CD4-positive, alpha-beta memory T cell (primary cell): ENCODE measurements around the gene MS4A6A. TPM values are rescaled to one million over a fixed set of nuclear protein-coding genes. Genes with fewer than 3 reads are reported as not detected.
"Not testable (repeated sequence)": the region's sequence is repeated elsewhere in the genome, so short reads cannot be mapped to it uniquely, and the experiment has no call there.

Experiments used
- CTCF ChIA-PET: fragments of 350-600 bp; sonication (Branson Sonifier 250); formaldehyde crosslinking; loops from one replicate; lab custom pipeline; 2021; ENCODE audit warnings: inconsistent platforms; ENCODE audit not compliant: partially characterized antibody; lab: Charles Lee
- POLR2A ChIA-PET: fragments of 350-600 bp; sonication (Branson Sonifier 250); formaldehyde crosslinking; loops from one replicate; lab custom pipeline; 2021; ENCODE audit not compliant: partially characterized antibody; lab: Charles Lee
- DNase-seq, 5 donors: peaks; one replicate each; pipeline versions ENCODE4 v3.0.0 to v3.0.0-alpha.2; 2020 to 2022; ENCODE audit warnings: mixed read lengths in 1 of 5
- H3K27ac ChIP-seq: one replicate; pipeline ENCODE4 v1.7.0; 2013; ENCODE audit warnings: low read depth, low read length
- H3K27me3 ChIP-seq: 2 replicates; pipeline ENCODE4 v1.7.0; 2013; ENCODE audit warnings: mild to moderate bottlenecking, low read length, moderate library complexity; ENCODE audit not compliant: insufficient read depth
- H3K36me3 ChIP-seq: 2 replicates; pipeline ENCODE4 v1.7.0; 2013; ENCODE audit warnings: mild to moderate bottlenecking, low read length, moderate library complexity; ENCODE audit not compliant: insufficient read depth
- H3K4me1 ChIP-seq: 2 replicates; pipeline ENCODE4 v1.7.0; 2013; ENCODE audit warnings: mild to moderate bottlenecking, low read length, moderate library complexity; ENCODE audit not compliant: insufficient read depth
- H3K4me3 ChIP-seq, 2 donors: one replicate each; pipeline ENCODE4 v1.7.0; 2013; ENCODE audit warnings: low read length in 2 of 2, mild to moderate bottlenecking in 1 of 2
- H3K9me3 ChIP-seq, 2 donors: one replicate each; pipeline ENCODE4 v1.7.0; 2013; ENCODE audit warnings: low read length in 2 of 2, control low read depth in 1 of 2; ENCODE audit not compliant: control insufficient read depth in 1 of 2
- H3K27ac Mint-ChIP-seq, 7 donors: one replicate each; pipeline ENCODE4 v1.8.0; 2020 to 2021; ENCODE audit warnings: mixed read lengths in 7 of 7, mild to moderate bottlenecking in 6 of 7, inconsistent platforms in 3 of 7, moderate library complexity in 3 of 7
- H3K27me3 Mint-ChIP-seq, 2 donors: one replicate each; pipeline ENCODE4 v1.8.0; 2020 to 2021; ENCODE audit warnings: mixed read lengths in 2 of 2
- H3K36me3 Mint-ChIP-seq, 2 donors: one replicate each; pipeline ENCODE4 v1.8.0; 2020 to 2021; ENCODE audit warnings: mixed read lengths in 2 of 2, inconsistent platforms in 1 of 2, mild to moderate bottlenecking in 1 of 2
- H3K4me1 Mint-ChIP-seq, 4 donors: one replicate each; pipeline ENCODE4 v1.8.0; 2020 to 2021; ENCODE audit warnings: mixed read lengths in 4 of 4, mild to moderate bottlenecking in 1 of 4
- H3K4me3 Mint-ChIP-seq, 8 donors: one replicate each; pipeline ENCODE4 v1.8.0; 2020 to 2021; ENCODE audit warnings: mixed read lengths in 8 of 8, mild to moderate bottlenecking in 7 of 8, moderate library complexity in 6 of 8, inconsistent platforms in 3 of 8
- H3K9me3 Mint-ChIP-seq, 8 donors: one replicate each; pipeline ENCODE4 v1.8.0; 2020 to 2021; ENCODE audit warnings: mixed read lengths in 8 of 8, mild to moderate bottlenecking in 5 of 8, inconsistent platforms in 3 of 8, moderate library complexity in 1 of 8
- intact Hi-C: fragments of 100-400 bp; cut with micrococcal nuclease; formaldehyde crosslinking; loops from one replicate; pipeline ENCODE4 v1.15.1; 2023
- polyA plus RNA-seq, 2 donors: library from polyadenylated mRNA; unstranded; fragments of 300-500 nt; fragmentation: Illumina TruSeq; gene quantifications; one replicate each; pipeline ENCODE4 v1.2.3, GENCODE V29; 2021
- total RNA-seq, 2 experiments: library from RNA; stranded (reverse); gene quantifications; one replicate each; pipeline ENCODE4 v1.2.3, GENCODE V29; 2021

The MS4A6A gene
- total and polyA plus RNA-seq, 4 experiments from 2014 or later, result 2.7 to 7.7 (median 4.1) TPM

- CTCF ChIA-PET, result no interaction called here
- H3K4me1 Mint-ChIP-seq, result peaks cover 0 to 2% (median 0%) of the 10 kb centered on the region in 4 donors
- H3K27ac ChIP-seq, result no peak overlapping the region
- no peaks in the 10 kb centered on the region for H3K36me3 Mint-ChIP-seq
- no peak for DNase-seq
- no peaks in the 10 kb centered on the region for H3K9me3 ChIP-seq
- H3K27me3 ChIP-seq, result no peaks in the 10 kb centered on the region
- H3K9me3 Mint-ChIP-seq, result peaks cover 0 to 4% (median under 1%) of the 10 kb centered on the region in 8 donors
- no peaks in the 10 kb centered on the region for H3K4me1 ChIP-seq
- H3K27me3 Mint-ChIP-seq, result peaks cover 3 to 9% of the 10 kb centered on the region in 2 donors
- no peak overlapping the region for H3K27ac Mint-ChIP-seq
- POLR2A ChIA-PET, result no interaction called here
- no peaks in the 10 kb centered on the region for H3K36me3 ChIP-seq
- no peak overlapping the region for H3K4me3 ChIP-seq
- H3K4me3 Mint-ChIP-seq, result no peak overlapping the region
- intact Hi-C loops, result no loop called here
Observed at GRCh38 chr11:60158636-60159035, 24.2 kb downstream of the MS4A6A start.

GRCh38 chr11:60155931-60156330 is 27.0 kb downstream of the MS4A6A start:
- H3K4me3 ChIP-seq, result no peak overlapping the region
- no peak for DNase-seq
- Mint-ChIP-seq H3K9me3 (peaks cover 0 to 11% (median 3%) of the 10 kb centered on the region in 8 donors), H3K36me3 (no peaks in the 10 kb centered on the region), H3K27me3 (peaks cover 3 to 9% of the 10 kb centered on the region in 2 donors), H3K27ac (no peak overlapping the region), H3K4me3 (no peak overlapping the region), H3K4me1 (peaks cover 0 to 2% (median 0%) of the 10 kb centered on the region in 4 donors)
- ChIA-PET CTCF (no interaction called here), POLR2A (no interaction called here)
- intact Hi-C loops, result no loop called here
- no peaks in the 10 kb centered on the region for H3K27me3 ChIP-seq
- H3K27ac ChIP-seq, result no peak overlapping the region
- H3K9me3 ChIP-seq, result no peaks in the 10 kb centered on the region
- no peaks in the 10 kb centered on the region for H3K36me3 ChIP-seq
- H3K4me1 ChIP-seq, result no peaks in the 10 kb centered on the region

GRCh38 chr11:60152727-60153126 is 30.2 kb downstream of the MS4A6A start:
- CTCF ChIA-PET, H3K4me3 Mint-ChIP-seq, intact Hi-C loops, H3K4me3 ChIP-seq, DNase-seq, H3K27me3 Mint-ChIP-seq, H3K27ac Mint-ChIP-seq, H3K27ac ChIP-seq, H3K4me1 Mint-ChIP-seq, H3K9me3 ChIP-seq, POLR2A ChIA-PET, H3K36me3 ChIP-seq, H3K4me1 ChIP-seq, H3K27me3 ChIP-seq, H3K36me3 Mint-ChIP-seq: not testable (repeated sequence)
- peaks cover 0 to 11% (median 3%) of the 10 kb centered on the region in 8 donors for H3K9me3 Mint-ChIP-seq

- Mint-ChIP-seq H3K27ac (no peak overlapping the region), H3K4me1 (no peaks in the 10 kb centered on the region), H3K9me3 (peaks cover 0 to 8% (median 1%) of the 10 kb centered on the region in 8 donors), H3K36me3 (no peaks in the 10 kb centered on the region), H3K27me3 (peaks cover 0 to 2% of the 10 kb centered on the region in 2 donors), H3K4me3 (no peak overlapping the region)
- Histone ChIP-seq H3K27ac (no peak overlapping the region), H3K4me1 (no peaks in the 10 kb centered on the region), H3K4me3 (no peak overlapping the region), H3K36me3 (no peaks in the 10 kb centered on the region), H3K27me3 (no peaks in the 10 kb centered on the region), H3K9me3 (no peaks in the 10 kb centered on the region)
- intact Hi-C loops, result no loop called here
- no peak for DNase-seq
- ChIA-PET POLR2A (no interaction called here), CTCF (no interaction called here)
Observed at GRCh38 chr11:60150279-60150678, 32.6 kb downstream of the MS4A6A start.

GRCh38 chr11:60145677-60146076 is 37.2 kb downstream of the MS4A6A start:
- Mint-ChIP-seq H3K4me3 (no peak overlapping the region), H3K27ac (no peak overlapping the region), H3K36me3 (no peaks in the 10 kb centered on the region), H3K27me3 (no peaks in the 10 kb centered on the region), H3K9me3 (no peaks in the 10 kb centered on the region), H3K4me1 (no peaks in the 10 kb centered on the region)
- ChIA-PET CTCF (no interaction called here), POLR2A (no interaction called here)
- H3K36me3 ChIP-seq, result no peaks in the 10 kb centered on the region
- H3K27me3 ChIP-seq, result no peaks in the 10 kb centered on the region
- no peaks in the 10 kb centered on the region for H3K4me1 ChIP-seq
- intact Hi-C loops, result no loop called here
- H3K27ac ChIP-seq, result no peak overlapping the region
- H3K4me3 ChIP-seq, result no peak overlapping the region
- DNase-seq, result no peak
- no peaks in the 10 kb centered on the region for H3K9me3 ChIP-seq

GRCh38 chr11:60143768-60144167 is 39.1 kb downstream of the MS4A6A start:
- Histone ChIP-seq H3K36me3 (no peaks in the 10 kb centered on the region), H3K27ac (no peak overlapping the region), H3K4me1 (no peaks in the 10 kb centered on the region), H3K9me3 (no peaks in the 10 kb centered on the region), H3K27me3 (no peaks in the 10 kb centered on the region), H3K4me3 (no peak overlapping the region)
- Mint-ChIP-seq H3K36me3 (no peaks in the 10 kb centered on the region), H3K4me3 (no peak overlapping the region), H3K27ac (no peak overlapping the region), H3K9me3 (no peaks in the 10 kb centered on the region), H3K4me1 (no peaks in the 10 kb centered on the region), H3K27me3 (no peaks in the 10 kb centered on the region)
- ChIA-PET CTCF (no interaction called here), POLR2A (no interaction called here)
- intact Hi-C loops, result no loop called here
- DNase-seq, result no peak

GRCh38 chr11:60133917-60134316 is 49.0 kb downstream of the MS4A6A start:
- Mint-ChIP-seq H3K9me3 (peaks cover 0 to 16% (median 7%) of the 10 kb centered on the region in 8 donors), H3K36me3 (no peaks in the 10 kb centered on the region), H3K4me3 (no peak overlapping the region), H3K4me1 (no peaks in the 10 kb centered on the region), H3K27me3 (peaks cover 6 to 13% of the 10 kb centered on the region in 2 donors), H3K27ac (no peak overlapping the region)
- H3K27me3 ChIP-seq, result no peaks in the 10 kb centered on the region
- H3K4me3 ChIP-seq, result no peak overlapping the region
- no peaks in the 10 kb centered on the region for H3K36me3 ChIP-seq
- ChIA-PET CTCF (no interaction called here), POLR2A (no interaction called here)
- H3K9me3 ChIP-seq, result no peaks in the 10 kb centered on the region
- DNase-seq, result no peak
- intact Hi-C loops, result loop anchor here (5.0 kb wide), 1 partner anchor 382 kb away; no protein-coding TSS in a partner anchor
- no peaks in the 10 kb centered on the region for H3K4me1 ChIP-seq
- H3K27ac ChIP-seq, result no peak overlapping the region

GRCh38 chr11:60131912-60132311 is 51.0 kb downstream of the MS4A6A start:
- no peaks in the 10 kb centered on the region for H3K4me1 ChIP-seq
- no peak overlapping the region for H3K27ac ChIP-seq
- H3K36me3 ChIP-seq, result no peaks in the 10 kb centered on the region
- Mint-ChIP-seq H3K9me3 (peaks cover 0 to 16% (median 6%) of the 10 kb centered on the region in 8 donors), H3K36me3 (no peaks in the 10 kb centered on the region), H3K4me1 (no peaks in the 10 kb centered on the region), H3K27me3 (peaks cover 6 to 13% of the 10 kb centered on the region in 2 donors), H3K27ac (no peak overlapping the region), H3K4me3 (no peak overlapping the region)
- intact Hi-C loops, result loop anchor here (5.0 kb wide), 1 partner anchor 380 kb away; no protein-coding TSS in a partner anchor
- no peaks in the 10 kb centered on the region for H3K27me3 ChIP-seq
- no peak overlapping the region for H3K4me3 ChIP-seq
- no peak for DNase-seq
- no peaks in the 10 kb centered on the region for H3K9me3 ChIP-seq
- ChIA-PET CTCF (no interaction called here), POLR2A (no interaction called here)
